OCI-LY1 (cell line): ENCODE measurements around the gene CEP126.

Experiments used
- H2AFZ ChIP-seq: fragments of 200-600 bp; sonication (generic), shearing (Covaris generic); 2 replicates; pipeline ENCODE4 v1.6.0; 2014; ENCODE audit warnings: antibody characterized with exemption, mild to moderate bottlenecking, low read length
- H3F3A ChIP-seq: fragments of 200-600 bp; sonication (generic), shearing (Covaris generic); 2 replicates; pipeline ENCODE4 v1.6.0; 2014; ENCODE audit warnings: mild to moderate bottlenecking, antibody characterized with exemption, low read length, moderate library complexity; ENCODE audit not compliant: insufficient read depth
- H3K27ac ChIP-seq: fragments of 200-600 bp; sonication (generic); 2 replicates; pipeline ENCODE4 v1.5.1; 2014; ENCODE audit warnings: low read length, mixed run types, mild to moderate bottlenecking, low read depth; ENCODE audit not compliant: poor library complexity, severe bottlenecking
- H3K27me3 ChIP-seq: fragments of 200-600 bp; sonication (generic); 2 replicates; pipeline ENCODE4 v1.6.0; 2014; ENCODE audit warnings: antibody characterized with exemption, mild to moderate bottlenecking, low read length, moderate library complexity; ENCODE audit not compliant: insufficient read depth
- H3K36me3 ChIP-seq: fragments of 200-600 bp; sonication (generic); 2 replicates; pipeline ENCODE4 v1.6.1; 2014; ENCODE audit warnings: mild to moderate bottlenecking, antibody characterized with exemption, low read length, moderate library complexity, mixed read lengths; ENCODE audit not compliant: insufficient read depth
- H3K4me1 ChIP-seq: fragments of 200-600 bp; sonication (generic); 2 replicates; pipeline ENCODE4 v1.5.1; 2014; ENCODE audit warnings: mild to moderate bottlenecking, low read length, moderate library complexity; ENCODE audit not compliant: insufficient read depth, severe bottlenecking
- H3K4me2 ChIP-seq: fragments of 200-600 bp; sonication (generic), shearing (Covaris generic); 2 replicates; pipeline ENCODE4 v1.6.1; 2014; ENCODE audit warnings: low read length
- H3K4me3 ChIP-seq: fragments of 200-600 bp; sonication (generic); 2 replicates; pipeline ENCODE4 v1.5.1; 2014; ENCODE audit warnings: low read length, low read depth, mild to moderate bottlenecking, mixed read lengths; ENCODE audit not compliant: poor library complexity, severe bottlenecking
- H3K79me2 ChIP-seq: fragments of 200-600 bp; shearing (Covaris generic); 2 replicates; pipeline ENCODE4 v1.6.1; 2016; ENCODE audit warnings: mixed run types, low read length, mixed read lengths; ENCODE audit not compliant: insufficient read depth
- H3K9ac ChIP-seq: fragments of 200-600 bp; sonication (generic), shearing (Covaris generic); 2 replicates; pipeline ENCODE4 v1.6.1; 2014; ENCODE audit warnings: mild to moderate bottlenecking, low read length, mixed read lengths
- H3K9me2 ChIP-seq: fragments of 200-600 bp; sonication (generic), shearing (Covaris generic); 2 replicates; pipeline ENCODE4 v1.6.1; 2014; ENCODE audit warnings: low read depth, mild to moderate bottlenecking, low read length, mixed read lengths
- H3K9me3 ChIP-seq: fragments of 200-600 bp; shearing (Covaris generic); 2 replicates; pipeline ENCODE4 v1.6.1; 2014; ENCODE audit warnings: low read length, mixed read lengths
- H4K20me1 ChIP-seq: fragments of 200-600 bp; sonication (generic), shearing (Covaris generic); 2 replicates; pipeline ENCODE4 v1.6.0; 2016; ENCODE audit warnings: mild to moderate bottlenecking, low read length; ENCODE audit not compliant: insufficient read depth
- CTCF ChIP-seq: fragments of 200-600 bp; sonication (generic), shearing (Covaris generic); IDR thresholded peaks from 2 replicates; pipeline ENCODE4 v1.5.1; 2017; ENCODE audit warnings: mild to moderate bottlenecking, antibody characterized with exemption, low read length, moderate library complexity, mixed read lengths
- EZH2 ChIP-seq: fragments of 200-600 bp; sonication (generic), shearing (Covaris generic); IDR thresholded peaks from 2 replicates; pipeline ENCODE4 v1.8.0; 2017; ENCODE audit warnings: borderline replicate concordance, mixed run types, mild to moderate bottlenecking, antibody characterized with exemption, low read length, moderate library complexity, mixed read lengths

CEP126 gene

DNA sequence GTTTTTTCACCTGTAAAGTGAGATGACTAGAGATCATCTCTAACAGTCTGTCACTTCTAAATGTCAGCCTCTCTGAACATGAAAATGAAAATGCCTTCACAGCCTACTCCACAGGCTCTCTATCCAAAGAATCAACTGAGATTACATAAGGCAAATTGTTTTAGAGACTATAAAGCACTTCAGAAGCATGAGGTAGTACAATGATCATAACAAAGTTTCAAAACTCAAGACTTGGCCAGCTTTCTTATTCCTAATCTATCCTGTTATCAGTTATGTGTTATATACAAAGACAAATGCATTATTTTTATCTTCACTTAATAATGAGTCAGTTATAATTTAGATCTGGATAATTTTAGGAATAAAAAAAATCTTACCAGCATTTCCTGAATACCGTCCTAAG, 20.3 kb upstream of the CEP126 start:
- H3F3A ChIP-seq, result no peaks in the 10 kb centered on the region

DNA sequence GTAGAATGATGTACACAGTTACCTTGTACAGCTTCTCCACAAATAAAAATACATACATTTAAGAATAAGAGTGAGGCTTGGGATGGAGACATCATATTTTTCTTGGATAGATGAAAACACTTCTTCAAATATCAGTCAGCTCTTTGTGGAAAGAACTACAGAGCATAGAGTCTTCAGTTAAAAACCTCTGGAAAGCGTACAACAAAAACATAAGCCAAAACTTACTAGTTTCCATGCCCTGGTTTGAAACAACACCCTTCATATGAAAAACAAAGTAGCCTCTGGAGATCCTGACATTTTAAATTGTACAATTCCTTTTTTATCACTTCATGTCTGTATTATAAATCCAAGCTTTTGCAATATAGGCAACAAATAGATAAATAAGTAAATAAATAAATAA, 7.0 kb upstream of the CEP126 start:
- no peak overlapping the region for H3K9ac ChIP-seq
- no peaks in the 10 kb centered on the region for H3K9me3 ChIP-seq
- no peaks in the 10 kb centered on the region for H3F3A ChIP-seq
- no peaks in the 10 kb centered on the region for H3K27me3 ChIP-seq
- no peak overlapping the region for H3K4me3 ChIP-seq
- no peaks in the 10 kb centered on the region for H3K36me3 ChIP-seq
- TF ChIP-seq CTCF (no peak), EZH2 (no peak)
- no peak overlapping the region for H3K27ac ChIP-seq
- no peaks in the 10 kb centered on the region for H3K4me1 ChIP-seq
- no peak overlapping the region for H2AFZ ChIP-seq
- H3K9me2 ChIP-seq, result no peaks in the 10 kb centered on the region
- no peaks in the 10 kb centered on the region for H4K20me1 ChIP-seq
- H3K4me2 ChIP-seq, result no peak overlapping the region
- no peaks in the 10 kb centered on the region for H3K79me2 ChIP-seq

More for the DNA sequence above, 20.3 kb upstream of the CEP126 start:
- Histone ChIP-seq H3K36me3 (no peaks in the 10 kb centered on the region), H3K27ac (no peak overlapping the region), H3K9ac (no peak overlapping the region), H3K4me2 (no peak overlapping the region), H4K20me1 (no peaks in the 10 kb centered on the region), H3K79me2 (no peaks in the 10 kb centered on the region), H2AFZ (no peak overlapping the region), H3K27me3 (no peaks in the 10 kb centered on the region), H3K9me3 (no peaks in the 10 kb centered on the region), H3K4me3 (no peak overlapping the region), H3K9me2 (no peaks in the 10 kb centered on the region), H3K4me1 (no peaks in the 10 kb centered on the region)
- TF ChIP-seq CTCF (no peak), EZH2 (no peak)

DNA sequence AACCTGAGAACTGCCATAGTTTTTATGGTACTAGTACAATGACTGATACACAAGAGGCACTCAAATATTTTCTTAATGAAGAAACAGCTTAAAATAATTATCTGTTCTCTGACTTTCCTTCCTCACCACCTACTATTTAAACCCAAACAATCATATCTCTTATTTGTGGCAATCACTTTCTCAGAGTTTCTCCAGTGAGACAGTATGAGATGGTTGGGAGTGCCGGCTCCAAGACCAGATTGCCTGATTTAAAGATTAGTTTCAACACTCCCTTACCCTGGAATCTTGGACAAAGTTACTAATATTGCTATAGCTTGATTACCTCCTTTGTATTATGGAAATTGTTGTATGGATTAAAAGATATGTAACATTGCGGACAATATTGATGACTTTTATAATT, 5.7 kb upstream of the CEP126 start:
- no peaks in the 10 kb centered on the region for H3K36me3 ChIP-seq
- H3K4me1 ChIP-seq, result peaks cover 6% of the 10 kb centered on the region
- no peaks in the 10 kb centered on the region for H3K79me2 ChIP-seq
- no peak overlapping the region for H3K4me2 ChIP-seq
- H2AFZ ChIP-seq, result no peak overlapping the region
- TF ChIP-seq EZH2, result no peak
- no peak for TF ChIP-seq CTCF
- no peaks in the 10 kb centered on the region for H3K27me3 ChIP-seq
- H3F3A ChIP-seq, result no peaks in the 10 kb centered on the region
- H3K9me2 ChIP-seq, result no peaks in the 10 kb centered on the region
- H3K9ac ChIP-seq, result no peak overlapping the region
- H4K20me1 ChIP-seq, result no peaks in the 10 kb centered on the region
- H3K27ac ChIP-seq, result no peak overlapping the region
- no peak overlapping the region for H3K4me3 ChIP-seq
- no peaks in the 10 kb centered on the region for H3K9me3 ChIP-seq
